SIG-M5 treated with dmso at 0.1 percent for 504 hours (cell line): ENCODE measurements around the gene NISCH.

Experiments used
- DNase-seq: peaks from one replicate; lab custom pipeline; 2025; ENCODE audit not compliant: unreplicated experiment; lab: John Stamatoyannopoulos, UW

The NISCH gene

DNA sequence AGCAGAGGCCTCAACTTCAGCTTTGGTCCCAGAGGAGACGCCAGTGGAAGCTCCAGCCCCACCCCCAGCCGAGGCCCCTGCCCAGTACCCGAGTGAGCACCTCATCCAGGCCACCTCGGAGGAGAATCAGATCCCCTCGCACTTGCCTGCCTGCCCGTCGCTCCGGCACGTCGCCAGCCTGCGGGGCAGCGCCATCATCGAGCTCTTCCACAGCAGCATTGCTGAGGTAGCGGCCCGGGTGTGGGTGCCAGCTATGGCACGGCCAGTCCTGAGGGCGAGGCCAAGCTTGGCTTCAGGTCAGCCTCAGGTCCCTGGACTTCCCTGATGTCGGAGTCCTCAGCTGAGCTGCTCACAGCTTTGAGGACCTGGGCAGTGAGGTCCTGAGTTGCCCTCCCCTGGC is 34.0 kb downstream of the NISCH start:
- no peak for DNase-seq

- DNase-seq: no peak
Measured at GRCh38 chr3:52490035-52490938, 34.9 kb downstream of the NISCH start.

DNA sequence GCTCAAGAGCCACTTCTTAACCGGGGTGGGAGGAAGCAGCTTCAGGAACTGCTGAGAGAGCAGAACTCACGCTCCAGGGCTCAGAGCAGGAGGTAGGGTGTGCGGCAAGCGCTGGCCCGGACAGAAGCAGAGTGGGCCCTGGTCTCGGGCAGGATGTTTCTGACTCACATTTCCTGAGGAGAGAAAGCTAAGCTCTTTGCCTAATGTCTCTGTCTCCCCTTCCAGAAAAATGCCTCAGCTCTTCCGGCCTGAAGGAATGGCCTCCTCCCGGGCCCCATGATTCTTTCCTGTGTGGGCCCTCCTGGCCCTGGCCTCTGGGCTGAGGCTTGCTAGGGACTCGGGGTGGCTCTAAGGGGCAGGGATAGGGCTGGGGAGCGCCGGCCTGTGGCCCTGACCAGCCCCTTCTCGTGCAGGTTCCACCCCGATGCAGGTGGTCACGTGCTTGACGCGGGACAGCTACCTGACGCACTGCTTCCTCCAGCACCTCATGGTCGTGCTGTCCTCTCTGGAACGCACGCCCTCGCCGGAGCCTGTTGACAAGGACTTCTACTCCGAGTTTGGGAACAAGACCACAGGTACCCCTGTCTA is 35.6 kb downstream of the NISCH start:
- no peak for DNase-seq

DNA sequence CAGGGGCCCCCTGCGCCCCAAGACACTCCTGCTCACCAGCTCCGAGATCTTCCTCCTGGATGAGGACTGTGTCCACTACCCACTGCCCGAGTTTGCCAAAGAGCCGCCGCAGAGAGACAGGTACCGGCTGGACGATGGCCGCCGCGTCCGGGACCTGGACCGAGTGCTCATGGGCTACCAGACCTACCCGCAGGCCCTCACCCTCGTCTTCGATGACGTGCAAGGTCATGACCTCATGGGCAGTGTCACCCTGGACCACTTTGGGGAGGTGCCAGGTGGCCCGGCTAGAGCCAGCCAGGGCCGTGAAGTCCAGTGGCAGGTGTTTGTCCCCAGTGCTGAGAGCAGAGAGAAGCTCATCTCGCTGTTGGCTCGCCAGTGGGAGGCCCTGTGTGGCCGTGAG is 36.7 kb downstream of the NISCH start:
- DNase-seq: no peak

DNA sequence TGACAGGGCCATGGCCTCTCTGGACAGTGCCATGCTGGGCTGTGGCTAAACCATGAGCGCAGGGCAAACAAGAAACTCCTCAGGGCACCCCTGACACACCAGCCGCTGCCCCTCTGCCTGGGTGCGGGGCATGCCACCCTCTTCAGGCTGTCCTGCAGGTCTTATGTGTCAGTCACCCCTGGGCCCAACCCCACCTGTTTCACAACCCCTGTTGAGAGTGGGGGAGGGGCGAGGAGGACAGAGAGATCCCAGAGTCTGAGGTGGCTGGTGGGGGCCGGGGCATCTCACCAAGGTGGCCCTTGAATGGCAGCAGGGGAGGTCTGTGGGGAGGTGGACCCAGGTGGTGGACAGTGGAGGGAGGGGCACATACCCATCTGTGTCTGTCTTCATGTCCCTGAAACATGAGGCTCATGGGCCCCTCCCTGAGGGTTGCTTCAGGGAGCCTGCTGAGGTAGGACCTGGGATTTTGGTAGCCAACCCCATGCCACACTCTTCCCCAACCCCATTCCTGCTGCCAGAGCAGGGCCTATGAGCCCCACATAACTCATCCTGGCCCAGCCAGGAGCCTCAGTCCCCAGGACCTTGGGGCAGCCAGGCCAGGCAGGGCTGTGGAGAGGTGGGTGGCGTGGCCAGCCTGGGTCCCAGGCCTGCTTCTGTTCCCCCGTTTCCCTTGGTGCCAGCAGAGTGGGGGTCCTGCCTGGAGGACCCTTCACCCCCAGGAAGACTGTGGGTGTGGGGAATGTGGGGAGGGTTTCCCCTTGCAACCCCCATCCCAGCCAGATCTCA is 38.0 kb downstream of the NISCH start:
- no peak for DNase-seq

DNA sequence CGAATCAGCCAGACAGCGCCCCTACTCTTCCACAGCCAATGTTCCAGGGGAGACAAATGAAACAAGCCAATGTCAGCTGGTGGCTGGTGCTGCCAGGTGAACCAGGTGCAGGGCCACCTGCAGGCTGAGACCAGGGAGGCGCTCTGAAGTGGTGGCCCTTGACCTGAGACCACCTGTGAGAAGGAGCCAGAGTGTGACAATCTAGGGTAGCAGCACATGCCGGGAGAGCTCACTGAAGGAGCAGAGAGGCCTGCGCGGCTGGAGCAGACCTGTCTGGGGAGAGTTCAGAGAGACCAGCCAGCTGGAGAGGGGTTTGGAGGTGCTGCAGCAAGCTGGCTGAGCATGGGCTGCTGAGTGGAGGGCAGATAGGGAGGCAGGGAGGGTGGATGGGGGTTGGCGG is 39.0 kb downstream of the NISCH start:
- no peak for DNase-seq

DNA sequence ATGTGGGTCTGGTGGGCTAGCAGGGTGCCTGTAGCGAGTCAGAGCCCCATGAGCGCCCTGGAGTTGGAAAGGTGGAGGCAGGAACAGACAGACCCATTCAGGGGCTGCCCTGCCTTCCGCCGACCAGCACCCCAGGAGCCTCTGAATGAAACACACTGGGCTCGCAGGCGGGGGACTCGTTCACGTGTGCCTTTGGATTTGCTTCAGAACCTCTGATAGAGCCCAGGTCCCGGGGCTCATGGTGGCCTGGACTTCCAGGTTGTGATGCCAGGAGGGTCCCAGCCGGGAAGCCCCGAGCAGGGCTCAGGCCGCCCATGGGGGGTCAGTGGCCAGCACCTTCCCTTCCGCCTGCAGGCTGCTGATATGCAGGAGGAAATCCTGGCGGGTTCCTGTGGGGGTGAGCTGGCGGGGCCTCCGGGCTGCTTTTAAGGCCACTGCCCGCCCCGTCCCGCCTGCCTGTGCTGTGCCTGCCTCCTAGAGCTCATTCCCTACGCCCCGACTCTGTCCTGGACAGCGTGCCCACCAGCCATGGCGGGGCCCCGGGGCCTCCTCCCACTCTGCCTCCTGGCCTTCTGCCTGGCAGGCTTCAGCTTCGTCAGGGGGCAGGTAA is 39.6 kb downstream of the NISCH start, which contains the start of gene STAB1:
STAB1 (plus strand) TSS at position 453 of the 610 bp plus-strand sequence; CDS start at position 529, 76 bp downstream.
- no peak for DNase-seq

- DNase-seq: no peak
Measured at GRCh38 chr3:52495777-52496602, 40.6 kb downstream of the NISCH start.

DNA sequence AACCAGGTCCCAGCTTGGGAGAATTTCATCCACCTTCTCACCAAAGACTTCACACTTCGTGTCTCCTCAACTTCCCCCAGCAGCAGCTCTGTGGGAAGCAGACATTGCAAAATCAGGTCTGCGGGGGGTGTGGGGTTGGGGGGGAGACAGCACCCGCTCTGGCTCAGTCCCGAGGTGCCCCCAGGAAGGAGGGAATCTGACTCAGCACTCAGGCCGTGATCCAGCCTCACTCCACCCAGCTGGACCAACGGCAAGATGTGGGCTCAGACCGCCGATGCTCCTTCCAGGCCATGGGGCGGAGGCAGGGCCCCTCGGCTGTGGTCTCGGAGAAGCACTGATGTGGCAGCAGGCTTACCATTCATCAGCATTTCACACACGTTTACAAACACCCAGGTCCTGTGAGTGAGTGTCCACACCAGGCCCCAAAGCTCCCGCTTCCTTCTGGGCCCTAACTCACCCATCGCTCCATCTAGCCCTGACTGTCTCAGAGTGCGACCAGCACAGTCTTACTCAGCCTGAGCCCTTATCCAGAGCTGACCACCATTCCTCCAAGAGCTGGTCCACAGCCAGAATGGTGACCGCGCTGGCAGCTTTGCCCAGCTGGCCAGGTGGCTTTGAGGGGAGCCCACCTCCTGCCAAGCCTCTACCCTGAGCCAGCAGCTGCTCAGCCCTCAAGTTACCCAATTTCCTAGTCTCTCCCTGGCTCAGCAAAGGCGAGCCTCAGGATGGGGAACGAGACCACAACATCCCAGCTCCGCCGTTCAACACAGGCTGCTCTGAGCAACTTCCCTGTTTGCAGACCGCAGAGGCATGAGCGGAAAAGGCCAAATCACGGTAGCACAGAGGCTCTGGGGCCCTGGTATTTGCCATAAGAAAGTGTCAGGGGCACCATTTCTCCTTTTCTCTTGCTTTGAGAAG is 43.0 kb downstream of the NISCH start:
- DNase-seq: peak; percentile 99

GRCh38 chr3:52501046-52501445 is 45.6 kb downstream of the NISCH start:
- DNase-seq: no peak

- DNase-seq: no peak
Measured at GRCh38 chr3:52502001-52502400, 46.6 kb downstream of the NISCH start.

DNA sequence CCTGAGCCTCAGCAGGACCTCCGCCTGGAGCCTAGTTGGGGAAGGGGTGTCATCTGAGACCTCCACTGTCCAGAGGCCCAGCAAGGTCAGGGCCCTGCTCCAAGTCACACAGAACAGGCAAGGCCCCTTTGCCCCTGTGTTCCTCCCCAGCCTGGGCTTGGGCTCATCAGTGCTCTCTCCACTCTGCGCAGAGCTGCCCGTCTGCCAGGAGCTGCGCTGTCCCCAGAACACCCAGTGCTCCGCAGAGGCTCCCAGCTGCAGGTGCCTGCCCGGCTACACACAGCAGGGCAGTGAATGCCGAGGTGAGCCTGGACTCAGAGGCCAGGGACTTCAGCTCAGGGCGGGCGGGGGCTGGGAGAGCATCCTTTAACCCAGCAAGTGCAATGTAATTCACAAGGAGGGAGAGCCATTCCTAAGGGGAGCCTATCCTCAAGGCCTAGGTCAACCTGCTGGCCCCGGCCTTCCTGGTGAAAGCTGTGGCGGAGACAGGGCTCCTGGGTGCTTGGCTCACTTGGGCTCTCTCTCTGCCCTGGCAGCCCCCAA is 47.5 kb downstream of the NISCH start:
- DNase-seq: no peak

GRCh38 chr3:52503788-52504424 is 48.5 kb downstream of the NISCH start:
- DNase-seq: no peak

GRCh38 chr3:52504977-52505376 is 49.6 kb downstream of the NISCH start:
- no peak for DNase-seq

DNA sequence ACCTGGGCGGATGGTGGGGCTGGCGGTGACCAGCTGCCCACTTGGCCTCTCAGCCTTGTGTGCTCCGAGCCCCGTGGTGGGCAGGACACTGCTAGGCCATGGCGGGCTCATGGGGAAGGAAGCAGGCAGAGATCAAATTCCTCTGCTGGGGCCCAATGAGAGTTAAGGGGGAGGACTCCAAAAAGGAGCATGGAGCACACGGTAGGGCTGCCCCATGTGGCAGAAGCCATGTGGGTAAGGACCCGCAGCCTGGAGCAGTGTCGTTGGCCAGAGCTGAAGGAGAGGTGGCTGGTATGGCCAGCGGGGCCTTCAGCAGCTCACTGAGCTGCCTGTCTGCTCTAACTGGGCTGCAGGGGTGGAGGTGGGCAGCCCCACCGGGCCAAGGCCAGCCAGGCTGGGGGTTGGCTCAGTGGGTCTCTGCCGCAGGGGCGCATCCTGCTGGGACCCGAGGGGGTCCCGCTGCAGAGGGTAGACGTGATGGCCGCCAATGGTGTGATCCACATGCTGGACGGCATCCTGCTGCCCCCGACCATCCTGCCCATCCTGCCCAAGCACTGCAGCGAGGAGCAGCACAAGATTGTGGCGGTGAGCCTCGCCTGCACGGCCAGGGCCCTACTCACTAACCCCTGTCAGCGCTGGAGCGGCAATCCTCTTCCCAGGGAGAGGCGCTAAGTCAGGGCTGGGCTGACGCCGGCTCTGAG is 51.0 kb downstream of the NISCH start:
- DNase-seq: no peak

DNA sequence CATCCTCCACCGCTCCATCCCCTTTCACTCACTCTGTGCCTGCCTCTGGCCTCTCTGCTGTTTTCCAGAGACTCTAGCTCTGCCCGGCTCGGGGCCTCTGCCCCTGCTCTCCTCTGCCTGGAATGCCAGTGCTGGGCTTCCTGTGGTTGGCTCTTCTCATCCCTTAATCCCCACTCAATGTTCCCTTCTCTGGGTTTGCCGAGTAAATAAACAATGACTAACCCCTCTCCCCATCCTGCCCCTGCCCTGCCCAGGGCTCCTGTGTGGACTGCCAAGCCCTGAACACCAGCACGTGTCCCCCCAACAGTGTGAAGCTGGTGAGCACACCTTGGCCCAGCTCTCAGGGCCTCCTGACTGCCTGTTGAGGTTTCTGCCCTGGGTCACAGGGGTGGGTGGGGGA is 52.0 kb downstream of the NISCH start:
- DNase-seq: no peak

DNA sequence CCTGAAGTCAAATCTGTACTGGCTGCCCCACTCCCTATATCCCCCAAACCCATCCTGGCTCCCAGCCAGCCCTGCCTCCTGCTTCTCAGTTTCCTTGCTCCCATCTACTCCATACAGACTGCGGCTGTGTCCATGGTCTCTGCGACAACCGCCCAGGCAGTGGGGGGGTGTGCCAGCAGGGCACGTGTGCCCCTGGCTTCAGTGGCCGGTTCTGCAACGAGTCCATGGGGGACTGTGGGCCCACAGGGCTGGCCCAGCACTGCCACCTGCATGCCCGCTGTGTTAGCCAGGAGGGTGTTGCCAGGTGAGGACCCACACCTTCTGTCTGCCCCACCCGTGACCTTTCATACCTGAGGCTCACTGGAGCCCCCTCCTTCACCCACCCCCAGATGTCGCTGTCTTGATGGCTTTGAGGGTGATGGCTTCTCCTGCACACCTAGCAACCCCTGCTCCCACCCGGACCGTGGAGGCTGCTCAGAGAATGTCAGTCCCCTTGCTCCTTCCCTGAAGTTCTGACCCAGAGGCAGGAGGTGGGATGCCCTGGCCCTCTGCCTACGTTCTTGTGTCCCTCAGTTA is 54.4 kb downstream of the NISCH start:
- no peak for DNase-seq

GRCh38 chr3:52511509-52511908 is 56.1 kb downstream of the NISCH start:
- no peak for DNase-seq
